Caco-2 (cell line): Measurements from ENCODE around the gene PSORS1C1. TPM values are rescaled to one million over a fixed set of nuclear protein-coding genes. Genes with fewer than 3 reads are reported as not detected.
"Not testable (repeated sequence)": the region's sequence is repeated elsewhere in the genome, so short reads cannot be mapped to it uniquely, and the experiment has no call there.

Source experiments
- BruUV-seq: library from RNA; stranded (reverse); fragments of 400-500 nt; replicated peaks from 2 replicates; lab custom pipeline; 2021; lab: Mats Ljungman, UMichigan
- CTCF ChIA-PET: fragments of 300-600 bp; sonication (Branson Sonifier 250); formaldehyde crosslinking; loops from one replicate; lab custom pipeline; 2022; ENCODE audit warnings: antibody characterized with exemption; lab: Charles Lee
- POLR2A ChIA-PET: fragments of 300-600 bp; sonication (Branson Sonifier 250); formaldehyde crosslinking; loops from one replicate; lab custom pipeline; 2022; ENCODE audit warnings: antibody characterized with exemption; lab: Charles Lee
- DNase-seq, 2 experiments: peaks; one replicate each; pipeline versions ENCODE4 v3.0.0 to v3.0.0-alpha.2; 2020 to 2022
- H3K27me3 ChIP-seq: replicated peaks from 2 replicates; pipeline ENCODE4 v1.6.0; 2011; ENCODE audit warnings: low read length; ENCODE audit not compliant: control insufficient read depth, insufficient read depth
- H3K36me3 ChIP-seq: 2 replicates; pipeline ENCODE4 v1.5.1; 2011; ENCODE audit warnings: low read length; ENCODE audit not compliant: control insufficient read depth, insufficient read depth
- H3K4me1 ChIP-seq: fragments of 250-450 bp; sonication (Bioruptor Pico); 2 replicates; pipeline ENCODE4 v1.5.1; 2020; ENCODE audit warnings: mild to moderate bottlenecking
- H3K4me3 ChIP-seq: 2 replicates; pipeline ENCODE4 v1.5.1; 2011; ENCODE audit warnings: low read depth, mild to moderate bottlenecking, control low read depth, low read length
- H3K9me3 ChIP-seq: fragments of 250-450 bp; sonication (Bioruptor Pico); 2 replicates; pipeline ENCODE4 v1.5.1; 2020; ENCODE audit warnings: mild to moderate bottlenecking, moderate library complexity
- H3K27ac Mint-ChIP-seq: one replicate; pipeline ENCODE4 v1.8.0; 2022; ENCODE audit warnings: mixed read lengths; ENCODE audit not compliant: unreplicated experiment
- H3K27me3 Mint-ChIP-seq: one replicate; pipeline ENCODE4 v1.8.0; 2022; ENCODE audit warnings: mixed read lengths; ENCODE audit not compliant: insufficient read depth, unreplicated experiment
- H3K36me3 Mint-ChIP-seq: one replicate; pipeline ENCODE4 v1.8.0; 2022; ENCODE audit warnings: mild to moderate bottlenecking, mixed read lengths; ENCODE audit not compliant: insufficient read depth, unreplicated experiment
- H3K4me1 Mint-ChIP-seq: one replicate; pipeline ENCODE4 v1.8.0; 2022; ENCODE audit warnings: low read depth, mixed read lengths; ENCODE audit not compliant: unreplicated experiment
- H3K4me3 Mint-ChIP-seq: one replicate; pipeline ENCODE4 v1.8.0; 2022; ENCODE audit warnings: mild to moderate bottlenecking, moderate library complexity, mixed read lengths; ENCODE audit not compliant: unreplicated experiment
- H3K9me3 Mint-ChIP-seq: one replicate; pipeline ENCODE4 v1.8.0; 2022; ENCODE audit warnings: mixed read lengths; ENCODE audit not compliant: unreplicated experiment
- CTCF ChIP-seq, 2 experiments: fragments of 200-600 bp in 1 of 2; IDR thresholded peaks; 1 replicate in 1 of 2; 2 replicates in 1 of 2; pipeline versions ENCODE4 v1.5.1 to v1.8.0; 2011 to 2022; ENCODE audit warnings: antibody characterized with exemption in 1 of 2, control low read depth in 1 of 2, inconsistent platforms in 1 of 2, low read depth in 1 of 2, low read length in 1 of 2, mild to moderate bottlenecking in 1 of 2, moderate library complexity in 1 of 2; ENCODE audit not compliant: insufficient read depth in 1 of 2, severe bottlenecking in 1 of 2, unreplicated experiment in 1 of 2
- intact Hi-C: fragments of 100-400 bp; cut with micrococcal nuclease; formaldehyde crosslinking; loops from one replicate; pipeline ENCODE4 v1.10.0; 2022; ENCODE audit not compliant: unreplicated experiment
- total RNA-seq: library from RNA; stranded (reverse); gene quantifications from 2 replicates; pipeline ENCODE4 v1.2.3, GENCODE V29; 2022

PSORS1C1 gene
- total RNA-seq, 1 experiment from 2014 or later, result 0.75 TPM

- TF ChIP-seq CTCF (IDR thresholded peaks at IDR 0.05; ENCODE audit: insufficient read depth in 1 of 2, low read depth in 1 of 2, low read length in 1 of 2, severe bottlenecking in 1 of 2, unreplicated experiment in 1 of 2), result no peak
- ChIA-PET CTCF (no interaction called here), POLR2A (no interaction called here)
- no peaks in the 10 kb centered on the region for H3K27me3 Mint-ChIP-seq
- Histone ChIP-seq H3K4me3 (no peak overlapping the region), H3K4me1 (no peaks in the 10 kb centered on the region), H3K9me3 (no peaks in the 10 kb centered on the region), H3K27me3 (no peaks in the 10 kb centered on the region), H3K36me3 (no peaks in the 10 kb centered on the region)
- no TSS peak for BruUV-seq
- intact Hi-C loops, result no loop called here
- no peak for DNase-seq
- no peaks in the 10 kb centered on the region for H3K9me3 Mint-ChIP-seq
- no peaks in the 10 kb centered on the region for H3K36me3 Mint-ChIP-seq
- no peak overlapping the region for H3K27ac Mint-ChIP-seq
- no peaks in the 10 kb centered on the region for H3K4me1 Mint-ChIP-seq
- H3K4me3 Mint-ChIP-seq, result no peak overlapping the region
Observed at GRCh38 chr6:31179896-31180295, 65.3 kb downstream of the PSORS1C1 start.

GRCh38 chr6:31180500-31180899 is 65.9 kb downstream of the PSORS1C1 start:
- ChIA-PET CTCF (no interaction called here), POLR2A (no interaction called here)
- Histone ChIP-seq H3K4me1 (no peaks in the 10 kb centered on the region), H3K27me3 (no peaks in the 10 kb centered on the region), H3K4me3 (no peak overlapping the region), H3K9me3 (no peaks in the 10 kb centered on the region), H3K36me3 (no peaks in the 10 kb centered on the region)
- DNase-seq, result no peak
- H3K27me3 Mint-ChIP-seq, result no peaks in the 10 kb centered on the region
- H3K4me3 Mint-ChIP-seq, result no peak overlapping the region
- no TSS peak for BruUV-seq
- H3K4me1 Mint-ChIP-seq, result no peaks in the 10 kb centered on the region
- no peaks in the 10 kb centered on the region for H3K36me3 Mint-ChIP-seq
- intact Hi-C loops, result no loop called here
- TF ChIP-seq CTCF (IDR thresholded peaks at IDR 0.05; ENCODE audit: insufficient read depth in 1 of 2, low read depth in 1 of 2, low read length in 1 of 2, severe bottlenecking in 1 of 2, unreplicated experiment in 1 of 2), result no peak
- H3K27ac Mint-ChIP-seq, result no peak overlapping the region
- H3K9me3 Mint-ChIP-seq, result no peaks in the 10 kb centered on the region

GRCh38 chr6:31183287-31183686 is 68.7 kb downstream of the PSORS1C1 start:
- H3K4me1 ChIP-seq, H3K4me3 Mint-ChIP-seq, CTCF ChIA-PET, POLR2A ChIA-PET, H3K9me3 ChIP-seq, H3K4me3 ChIP-seq, H3K27me3 ChIP-seq, H3K4me1 Mint-ChIP-seq, intact Hi-C loops, BruUV-seq, H3K27me3 Mint-ChIP-seq, H3K36me3 ChIP-seq, H3K9me3 Mint-ChIP-seq, H3K36me3 Mint-ChIP-seq, DNase-seq, H3K27ac Mint-ChIP-seq: not testable (repeated sequence)

GRCh38 chr6:31183859-31184258 is 69.3 kb downstream of the PSORS1C1 start:
- H3K4me1 Mint-ChIP-seq, POLR2A ChIA-PET, H3K36me3 ChIP-seq, H3K4me3 ChIP-seq, H3K9me3 Mint-ChIP-seq, DNase-seq, BruUV-seq, H3K4me3 Mint-ChIP-seq, H3K27ac Mint-ChIP-seq, H3K27me3 Mint-ChIP-seq, intact Hi-C loops, H3K27me3 ChIP-seq, CTCF ChIA-PET, H3K9me3 ChIP-seq, H3K4me1 ChIP-seq, H3K36me3 Mint-ChIP-seq: not testable (repeated sequence)

- H3K9me3 ChIP-seq, H3K9me3 Mint-ChIP-seq, H3K36me3 ChIP-seq, H3K4me3 ChIP-seq, intact Hi-C loops, H3K4me3 Mint-ChIP-seq, H3K27me3 Mint-ChIP-seq, H3K4me1 ChIP-seq, H3K36me3 Mint-ChIP-seq, H3K27me3 ChIP-seq, H3K27ac Mint-ChIP-seq, POLR2A ChIA-PET, H3K4me1 Mint-ChIP-seq, DNase-seq, BruUV-seq, CTCF ChIA-PET: not testable (repeated sequence)
Observed at GRCh38 chr6:31185695-31186051, 71.1 kb downstream of the PSORS1C1 start.
